ENCODE results near the gene SGSM1.

DNA sequence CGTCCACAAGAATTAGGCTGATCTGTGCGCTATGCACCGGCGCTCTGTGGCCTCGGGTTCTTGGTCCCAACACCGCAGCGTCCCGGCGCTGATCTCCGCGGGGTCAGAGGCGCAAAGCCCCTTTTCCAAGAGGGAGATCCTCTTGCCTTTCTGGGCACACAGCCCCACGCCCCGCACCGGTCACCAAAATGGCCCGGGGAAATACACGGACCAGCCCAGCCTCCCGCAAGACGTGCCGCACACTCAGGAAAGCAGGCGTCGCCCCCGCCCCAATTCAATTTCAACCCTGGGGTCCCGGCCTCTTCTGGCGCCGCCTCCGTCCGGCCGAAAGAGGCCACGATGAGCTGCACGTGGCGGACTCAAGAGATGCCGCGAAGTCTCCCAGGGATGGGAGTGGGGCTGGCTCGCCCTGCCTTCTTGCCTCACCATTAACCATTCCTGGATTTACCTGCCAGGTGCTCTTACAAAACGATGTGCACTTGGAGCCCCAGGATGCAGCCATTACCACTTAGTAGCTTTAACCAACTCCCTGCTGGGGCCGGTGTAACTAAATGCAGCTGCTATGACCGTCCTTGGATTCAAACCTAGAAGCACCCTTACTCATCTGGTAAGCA is 42.0 kb upstream of the SGSM1 start:
- TF ChIP-seq, protein P1, sequence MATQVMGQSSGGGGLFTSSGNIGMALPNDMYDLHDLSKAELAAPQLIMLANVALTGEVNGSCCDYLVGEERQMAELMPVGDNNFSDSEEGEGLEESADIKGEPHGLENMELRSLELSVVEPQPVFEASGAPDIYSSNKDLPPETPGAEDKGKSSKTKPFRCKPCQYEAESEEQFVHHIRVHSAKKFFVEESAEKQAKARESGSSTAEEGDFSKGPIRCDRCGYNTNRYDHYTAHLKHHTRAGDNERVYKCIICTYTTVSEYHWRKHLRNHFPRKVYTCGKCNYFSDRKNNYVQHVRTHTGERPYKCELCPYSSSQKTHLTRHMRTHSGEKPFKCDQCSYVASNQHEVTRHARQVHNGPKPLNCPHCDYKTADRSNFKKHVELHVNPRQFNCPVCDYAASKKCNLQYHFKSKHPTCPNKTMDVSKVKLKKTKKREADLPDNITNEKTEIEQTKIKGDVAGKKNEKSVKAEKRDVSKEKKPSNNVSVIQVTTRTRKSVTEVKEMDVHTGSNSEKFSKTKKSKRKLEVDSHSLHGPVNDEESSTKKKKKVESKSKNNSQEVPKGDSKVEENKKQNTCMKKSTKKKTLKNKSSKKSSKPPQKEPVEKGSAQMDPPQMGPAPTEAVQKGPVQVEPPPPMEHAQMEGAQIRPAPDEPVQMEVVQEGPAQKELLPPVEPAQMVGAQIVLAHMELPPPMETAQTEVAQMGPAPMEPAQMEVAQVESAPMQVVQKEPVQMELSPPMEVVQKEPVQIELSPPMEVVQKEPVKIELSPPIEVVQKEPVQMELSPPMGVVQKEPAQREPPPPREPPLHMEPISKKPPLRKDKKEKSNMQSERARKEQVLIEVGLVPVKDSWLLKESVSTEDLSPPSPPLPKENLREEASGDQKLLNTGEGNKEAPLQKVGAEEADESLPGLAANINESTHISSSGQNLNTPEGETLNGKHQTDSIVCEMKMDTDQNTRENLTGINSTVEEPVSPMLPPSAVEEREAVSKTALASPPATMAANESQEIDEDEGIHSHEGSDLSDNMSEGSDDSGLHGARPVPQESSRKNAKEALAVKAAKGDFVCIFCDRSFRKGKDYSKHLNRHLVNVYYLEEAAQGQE (IDR thresholded peaks at IDR 0.05; ENCODE audit: low read depth, low read length), result no peak
- no peak for TF ChIP-seq CTCF (IDR thresholded peaks at IDR 0.05)
- no peak for TF ChIP-seq SMC3 (IDR thresholded peaks at IDR 0.05; ENCODE audit: low read depth, low read length)
- TF ChIP-seq YY1 (IDR thresholded peaks at IDR 0.05; ENCODE audit: low read depth), result no peak
- TF ChIP-seq, protein P2, sequence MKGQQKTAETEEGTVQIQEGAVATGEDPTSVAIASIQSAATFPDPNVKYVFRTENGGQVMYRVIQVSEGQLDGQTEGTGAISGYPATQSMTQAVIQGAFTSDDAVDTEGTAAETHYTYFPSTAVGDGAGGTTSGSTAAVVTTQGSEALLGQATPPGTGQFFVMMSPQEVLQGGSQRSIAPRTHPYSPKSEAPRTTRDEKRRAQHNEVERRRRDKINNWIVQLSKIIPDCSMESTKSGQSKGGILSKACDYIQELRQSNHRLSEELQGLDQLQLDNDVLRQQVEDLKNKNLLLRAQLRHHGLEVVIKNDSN (IDR thresholded peaks at IDR 0.05; ENCODE audit: borderline replicate concordance, low read depth), result no peak
- no peak for TF ChIP-seq MXI1 (IDR thresholded peaks at IDR 0.05; ENCODE audit: low read depth, low read length)
- TF ChIP-seq FOXM1 (IDR thresholded peaks at IDR 0.05; ENCODE audit: low read depth), result no peak
- TF ChIP-seq, protein P3, sequence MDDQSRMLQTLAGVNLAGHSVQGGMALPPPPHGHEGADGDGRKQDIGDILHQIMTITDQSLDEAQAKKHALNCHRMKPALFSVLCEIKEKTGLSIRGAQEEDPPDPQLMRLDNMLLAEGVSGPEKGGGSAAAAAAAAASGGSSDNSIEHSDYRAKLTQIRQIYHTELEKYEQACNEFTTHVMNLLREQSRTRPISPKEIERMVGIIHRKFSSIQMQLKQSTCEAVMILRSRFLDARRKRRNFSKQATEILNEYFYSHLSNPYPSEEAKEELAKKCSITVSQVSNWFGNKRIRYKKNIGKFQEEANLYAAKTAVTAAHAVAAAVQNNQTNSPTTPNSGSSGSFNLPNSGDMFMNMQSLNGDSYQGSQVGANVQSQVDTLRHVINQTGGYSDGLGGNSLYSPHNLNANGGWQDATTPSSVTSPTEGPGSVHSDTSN (IDR thresholded peaks at IDR 0.05), result no peak
- TF ChIP-seq RXRA (IDR thresholded peaks at IDR 0.05; ENCODE audit: borderline replicate concordance, low read depth), result no peak
- TF ChIP-seq ZBTB33 (IDR thresholded peaks at IDR 0.05; ENCODE audit: borderline replicate concordance, low read depth), result no peak
- no peak for TF ChIP-seq RAD21 (IDR thresholded peaks at IDR 0.05; ENCODE audit: low read length)
- no peak for TF ChIP-seq SIN3A (IDR thresholded peaks at IDR 0.05; ENCODE audit: borderline replicate concordance, low read depth, low read length)

Data from SK-N-SH (cell line).